Stimulated activated CD8-positive, alpha-beta memory T cell treated with anti-CD3 and anti-CD28 coated beads, Interleukin-4, amount 100 ng/mL, for 24 hours (primary cell): Measurements from ENCODE around the gene KCNAB1.
"Not testable (repeated sequence)": the region's sequence is repeated elsewhere in the genome, so short reads cannot be mapped to it uniquely, and the experiment has no call there.

Experiments
- DNase-seq: peaks from one replicate; pipeline ENCODE4 v3.0.0-alpha.2; 2020; ENCODE audit warnings: low read depth

The KCNAB1 gene

GRCh38 chr3:156176629-156177210, 56.3 kb downstream of the KCNAB1 start:
- no peak for DNase-seq

GRCh38 chr3:156180077-156180476, 59.7 kb downstream of the KCNAB1 start:
- DNase-seq, result no peak

GRCh38 chr3:156181509-156181908, 61.1 kb downstream of the KCNAB1 start:
- DNase-seq, result no peak

- no peak for DNase-seq
Measured at GRCh38 chr3:156183396-156183795, 63.0 kb downstream of the KCNAB1 start.

- no peak for DNase-seq
Measured at GRCh38 chr3:156184156-156184555, 63.8 kb downstream of the KCNAB1 start.

GRCh38 chr3:156187146-156187769, 66.9 kb downstream of the KCNAB1 start:
- DNase-seq, result no peak

- no peak for DNase-seq
Measured at GRCh38 chr3:156188757-156189156, 68.4 kb downstream of the KCNAB1 start.

GRCh38 chr3:156189927-156190326, 69.5 kb downstream of the KCNAB1 start:
- DNase-seq, result no peak

- not testable (repeated sequence) for DNase-seq
Measured at GRCh38 chr3:156194945-156195344, 74.6 kb downstream of the KCNAB1 start.

GRCh38 chr3:156197152-156197551, 76.8 kb downstream of the KCNAB1 start:
- not testable (repeated sequence) for DNase-seq

GRCh38 chr3:156201411-156202405, 81.3 kb downstream of the KCNAB1 start:
- no peak for DNase-seq

- DNase-seq, result no peak
Measured at GRCh38 chr3:156206157-156206556, 85.8 kb downstream of the KCNAB1 start.

- DNase-seq, result no peak
Measured at GRCh38 chr3:156207802-156208685, 87.7 kb downstream of the KCNAB1 start.

- no peak for DNase-seq
Measured at GRCh38 chr3:156209631-156210335, 89.4 kb downstream of the KCNAB1 start.

- DNase-seq, result no peak
Measured at GRCh38 chr3:156211583-156211982, 91.2 kb downstream of the KCNAB1 start.

GRCh38 chr3:156214676-156215075, 94.3 kb downstream of the KCNAB1 start:
- DNase-seq, result no peak

- no peak for DNase-seq
Measured at GRCh38 chr3:156215751-156216150, 95.4 kb downstream of the KCNAB1 start.

GRCh38 chr3:156216216-156216615, 95.8 kb downstream of the KCNAB1 start:
- no peak for DNase-seq

- no peak for DNase-seq
Measured at GRCh38 chr3:156216852-156217251, 96.5 kb downstream of the KCNAB1 start.

GRCh38 chr3:156217674-156218352, 97.4 kb downstream of the KCNAB1 start:
- DNase-seq, result no peak

- no peak for DNase-seq
Measured at GRCh38 chr3:156218353-156218744, 98.0 kb downstream of the KCNAB1 start.
